Measurements from ENCODE around the gene EPS8L2. TPM values are rescaled to one million over a fixed set of nuclear protein-coding genes. Genes with fewer than 3 reads are reported as not detected.
"Not testable (repeated sequence)": the region's sequence is repeated elsewhere in the genome, so short reads cannot be mapped to it uniquely, and the experiment has no call there.

The EPS8L2 gene
- polyA plus RNA-seq, 5 donors: 41.3 to 88.7 (median 81.2) TPM

GRCh38 chr11:723120-723883 is 17.3 kb downstream of the EPS8L2 start:
- DNase-seq: no peak

GRCh38 chr11:724049-724777 is 18.2 kb downstream of the EPS8L2 start:
- DNase-seq: no peak

- no peak for DNase-seq
Observed at GRCh38 chr11:724778-725386, 18.9 kb downstream of the EPS8L2 start.

- DNase-seq: no peak
Observed at GRCh38 chr11:725624-726202, 19.7 kb downstream of the EPS8L2 start.

- no peak for DNase-seq
Observed at GRCh38 chr11:726278-727220, 20.5 kb downstream of the EPS8L2 start.

- DNase-seq: no peak
Observed at GRCh38 chr11:727281-727701, 21.3 kb downstream of the EPS8L2 start.

- peak in 1 of 2 donors; percentile 53 for DNase-seq
Observed at GRCh38 chr11:727859-728748, 22.1 kb downstream of the EPS8L2 start.

GRCh38 chr11:728901-729491 is 23.0 kb downstream of the EPS8L2 start:
- DNase-seq: no peak

GRCh38 chr11:729492-730074 is 23.6 kb downstream of the EPS8L2 start:
- DNase-seq: no peak

- no peak for DNase-seq
Observed at GRCh38 chr11:733072-733471, 27.0 kb downstream of the EPS8L2 start.

GRCh38 chr11:734541-734940 is 28.5 kb downstream of the EPS8L2 start:
- not testable (repeated sequence) for DNase-seq

- no peak for DNase-seq
Observed at GRCh38 chr11:737366-737765, 31.3 kb downstream of the EPS8L2 start.

GRCh38 chr11:737899-738298 is 31.9 kb downstream of the EPS8L2 start:
- DNase-seq: not testable (repeated sequence)

GRCh38 chr11:742156-742546 is 36.1 kb downstream of the EPS8L2 start:
- DNase-seq: no peak

- DNase-seq: no peak
Observed at GRCh38 chr11:742571-743201, 36.7 kb downstream of the EPS8L2 start.

GRCh38 chr11:745428-745827 is 39.4 kb downstream of the EPS8L2 start:
- DNase-seq: no peak

GRCh38 chr11:746289-747157 is 40.5 kb downstream of the EPS8L2 start:
- DNase-seq: no peak

Data from right lung (tissue), 5 donors.